Activated T-helper 1 cell treated with anti-CD3 and anti-CD28 coated beads, Interleukin-2, amount 50 U/mL, for 16 hours (primary cell): Measurements from ENCODE around the gene OSBP.
A peak's percentile ranks its signal among the peaks of the same experiment; 100 is the strongest.
"Not testable (repeated sequence)": the region's sequence is repeated elsewhere in the genome, so short reads cannot be mapped to it uniquely, and the experiment has no call there.

Experiments used
- DNase-seq, 2 donors: peaks; one replicate each; pipeline ENCODE4 v3.0.0-alpha.2; 2020; ENCODE audit warnings: low read depth in 1 of 2, low spot score in 1 of 2

The OSBP gene

GRCh38 chr11:59555601-59556114 lies 59.9 kb downstream of the OSBP start:
- no peak for DNase-seq

- no peak for DNase-seq
Measured at GRCh38 chr11:59553323-59553722, 62.3 kb downstream of the OSBP start.

- DNase-seq: no peak
Measured at GRCh38 chr11:59552844-59553243, 62.7 kb downstream of the OSBP start.

GRCh38 chr11:59551659-59552521 lies 63.7 kb downstream of the OSBP start:
- no peak for DNase-seq

- peak; percentile 54 to 62 for DNase-seq
Measured at GRCh38 chr11:59550842-59551658, 64.5 kb downstream of the OSBP start.

- DNase-seq: peak; percentile 62 to 78
Measured at GRCh38 chr11:59550368-59550841, 65.2 kb downstream of the OSBP start.

GRCh38 chr11:59548309-59548656 lies 67.3 kb downstream of the OSBP start:
- no peak for DNase-seq

GRCh38 chr11:59547605-59548308 lies 67.8 kb downstream of the OSBP start:
- not testable (repeated sequence) for DNase-seq

GRCh38 chr11:59545179-59546020 lies 70.2 kb downstream of the OSBP start:
- no peak for DNase-seq

- no peak for DNase-seq
Measured at GRCh38 chr11:59544869-59545178, 70.8 kb downstream of the OSBP start.

- DNase-seq: not testable (repeated sequence)
Measured at GRCh38 chr11:59543713-59544112, 71.9 kb downstream of the OSBP start.

GRCh38 chr11:59542142-59542810 lies 73.3 kb downstream of the OSBP start:
- DNase-seq: no peak

- DNase-seq: no peak
Measured at GRCh38 chr11:59534676-59535075, 80.9 kb downstream of the OSBP start.

GRCh38 chr11:59532620-59533019 lies 83.0 kb downstream of the OSBP start:
- no peak for DNase-seq

- DNase-seq: no peak
Measured at GRCh38 chr11:59528711-59529110, 86.9 kb downstream of the OSBP start.
